GM19025 (cell line): Measurements from ENCODE around the gene DHRS11.
"Not testable (repeated sequence)": the region's sequence is repeated elsewhere in the genome, so short reads cannot be mapped to it uniquely, and the experiment has no call there.

ENCODE experiments used
- ATAC-seq: cut with Tn5 transposase; IDR thresholded peaks from one replicate; pipeline ENCODE4 v1.9.1; 2021; ENCODE audit warnings: mild to moderate bottlenecking, low read depth, moderate library complexity; ENCODE audit not compliant: unreplicated experiment

Gene DHRS11

GRCh38 chr17:36593656-36594316 is 2.1 kb downstream of the DHRS11 start:
- ATAC-seq: no peak

- no peak for ATAC-seq
These were observed 3.1 kb downstream of the DHRS11 start for GRCh38 chr17:36594626-36595401.

- ATAC-seq: no peak
These were observed 5.5 kb downstream of the DHRS11 start for GRCh38 chr17:36597226-36597625.

- no peak for ATAC-seq
These were observed 6.4 kb downstream of the DHRS11 start for GRCh38 chr17:36597866-36598777.

GRCh38 chr17:36598951-36599401 is 7.3 kb downstream of the DHRS11 start:
- ATAC-seq: no peak

GRCh38 chr17:36599546-36600250 is 8.0 kb downstream of the DHRS11 start:
- ATAC-seq: no peak

- no peak for ATAC-seq
These were observed 8.8 kb downstream of the DHRS11 start for GRCh38 chr17:36600465-36600864.

GRCh38 chr17:36600936-36601302 is 9.2 kb downstream of the DHRS11 start:
- no peak for ATAC-seq

- peak; percentile 90 for ATAC-seq
These were observed 9.8 kb downstream of the DHRS11 start, which contains the start of gene MRM1 for GRCh38 chr17:36601303-36602029. TSS of gene MRM1 (plus strand) at chr17:36601583. CDS start at chr17:36601811, 228 bp downstream.

GRCh38 chr17:36602030-36602748 is 10.5 kb downstream of the DHRS11 start:
- peak; percentile 7 for ATAC-seq

- ATAC-seq: no peak
These were observed 11.3 kb downstream of the DHRS11 start for GRCh38 chr17:36602924-36603384.

- ATAC-seq: not testable (repeated sequence)
These were observed 13.3 kb downstream of the DHRS11 start for GRCh38 chr17:36605028-36605427.

- ATAC-seq: no peak
These were observed 16.6 kb downstream of the DHRS11 start for GRCh38 chr17:36608280-36608679.

- no peak for ATAC-seq
These were observed 17.3 kb downstream of the DHRS11 start for GRCh38 chr17:36608794-36609497.

- no peak for ATAC-seq
These were observed 17.8 kb downstream of the DHRS11 start for GRCh38 chr17:36609498-36609862.

GRCh38 chr17:36610474-36610873 is 18.8 kb downstream of the DHRS11 start:
- ATAC-seq: no peak

- no peak for ATAC-seq
These were observed 19.8 kb downstream of the DHRS11 start for GRCh38 chr17:36611345-36612072.

GRCh38 chr17:36612323-36612722 is 20.6 kb downstream of the DHRS11 start:
- no peak for ATAC-seq
